Measurements from ENCODE around the gene ARHGAP30.

Gene ARHGAP30

GRCh38 chr1:161054805-161055204, 14.9 kb downstream of the ARHGAP30 start:
- no peaks in the 10 kb centered on the region for H3K36me3 ChIP-seq
- DNase-seq, result no peak
- H3K4me3 ChIP-seq, result no peak overlapping the region
- peaks cover 0 to 25% of the 10 kb centered on the region in 2 donors for H3K27me3 ChIP-seq
- no peaks in the 10 kb centered on the region for H3K4me1 ChIP-seq
- no peak for TF ChIP-seq CTCF (IDR thresholded peaks at IDR 0.05)
- intact Hi-C loops (cut with DNase I; ENCODE audit: low total_unique reads), result no loop called here
- H3K9me3 ChIP-seq, result no peaks in the 10 kb centered on the region
- no peak overlapping the region for H3K27ac ChIP-seq

GRCh38 chr1:161054232-161054631, 15.5 kb downstream of the ARHGAP30 start:
- intact Hi-C loops (cut with DNase I; ENCODE audit: low total_unique reads), result no loop called here
- no peak for DNase-seq
- no peaks in the 10 kb centered on the region for H3K9me3 ChIP-seq
- H3K27me3 ChIP-seq, result peaks cover 0 to 25% of the 10 kb centered on the region in 2 donors
- H3K27ac ChIP-seq, result no peak overlapping the region
- H3K36me3 ChIP-seq, result no peaks in the 10 kb centered on the region
- no peak overlapping the region for H3K4me3 ChIP-seq
- no peaks in the 10 kb centered on the region for H3K4me1 ChIP-seq
- TF ChIP-seq CTCF (IDR thresholded peaks at IDR 0.05), result no peak

GRCh38 chr1:161052899-161053298, 16.8 kb downstream of the ARHGAP30 start:
- Histone ChIP-seq H3K36me3 (no peaks in the 10 kb centered on the region), H3K27ac (no peak overlapping the region), H3K9me3 (no peaks in the 10 kb centered on the region), H3K4me3 (no peak overlapping the region), H3K27me3 (peaks cover 0 to 22% of the 10 kb centered on the region in 2 donors), H3K4me1 (no peaks in the 10 kb centered on the region)
- intact Hi-C loops (cut with DNase I; ENCODE audit: low total_unique reads), result no loop called here
- TF ChIP-seq CTCF (IDR thresholded peaks at IDR 0.05), result no peak
- no peak for DNase-seq

GRCh38 chr1:161051219-161051618, 18.5 kb downstream of the ARHGAP30 start:
- peaks cover 0 to 7% of the 10 kb centered on the region in 2 donors for H3K27me3 ChIP-seq
- H3K4me3 ChIP-seq, result no peak overlapping the region
- no peak overlapping the region for H3K27ac ChIP-seq
- peaks cover 0 to 4% (median 0%) of the 10 kb centered on the region in 4 donors for H3K4me1 ChIP-seq
- DNase-seq, result no peak
- intact Hi-C loops (cut with DNase I; ENCODE audit: low total_unique reads), result no loop called here
- no peak for TF ChIP-seq CTCF (IDR thresholded peaks at IDR 0.05)
- H3K9me3 ChIP-seq, result no peaks in the 10 kb centered on the region
- H3K36me3 ChIP-seq, result no peaks in the 10 kb centered on the region

GRCh38 chr1:161048949-161049722, 20.6 kb downstream of the ARHGAP30 start:
- intact Hi-C loops (cut with DNase I; ENCODE audit: low total_unique reads), result loop anchor here (10.0 kb wide), 1 partner anchor 346 kb away; no protein-coding TSS in a partner anchor
- peaks cover 0 to 12% (median 6%) of the 10 kb centered on the region in 4 donors for H3K4me1 ChIP-seq
- H3K9me3 ChIP-seq, result no peaks in the 10 kb centered on the region
- no peak for DNase-seq
- no peak overlapping the region for H3K27ac ChIP-seq
- no peaks in the 10 kb centered on the region for H3K36me3 ChIP-seq
- H3K27me3 ChIP-seq, result peaks cover 0 to 2% of the 10 kb centered on the region in 2 donors
- H3K4me3 ChIP-seq, result no peak overlapping the region
- no peak for TF ChIP-seq CTCF (IDR thresholded peaks at IDR 0.05)
